GM12873 (cell line): ENCODE data around the gene C11orf86.

ENCODE experiments used
- CTCF ChIP-seq: IDR thresholded peaks from 2 replicates; pipeline ENCODE4 v1.5.1; 2012; ENCODE audit warnings: low read depth, mild to moderate bottlenecking, moderate library complexity, low read length, control low read depth; ENCODE audit not compliant: insufficient read depth; ENCODE audit errors: missing control alignments

The C11orf86 gene

GRCh38 chr11:66974724-66975404 is at the start of gene C11orf86:
Gene C11orf86 (plus strand): TSS chr11:66975304. CDS start chr11:66975363, 59 bp downstream.
- no peak for TF ChIP-seq CTCF

GRCh38 chr11:66929753-66930152 is 45.4 kb upstream of the C11orf86 start:
- TF ChIP-seq CTCF = no peak

- no peak for TF ChIP-seq CTCF
Observed at GRCh38 chr11:66932543-66932942, 42.6 kb upstream of the C11orf86 start.

- no peak for TF ChIP-seq CTCF
Observed at GRCh38 chr11:66933531-66933930, 41.6 kb upstream of the C11orf86 start.

GRCh38 chr11:66934950-66935779 is 39.9 kb upstream of the C11orf86 start:
- no peak for TF ChIP-seq CTCF

- TF ChIP-seq CTCF = no peak
Observed at GRCh38 chr11:66936311-66936711, 38.8 kb upstream of the C11orf86 start.

- TF ChIP-seq CTCF = no peak
Observed at GRCh38 chr11:66937193-66937733, 37.8 kb upstream of the C11orf86 start.
